ENCODE results near the gene PEAR1.

Gene PEAR1

DNA sequence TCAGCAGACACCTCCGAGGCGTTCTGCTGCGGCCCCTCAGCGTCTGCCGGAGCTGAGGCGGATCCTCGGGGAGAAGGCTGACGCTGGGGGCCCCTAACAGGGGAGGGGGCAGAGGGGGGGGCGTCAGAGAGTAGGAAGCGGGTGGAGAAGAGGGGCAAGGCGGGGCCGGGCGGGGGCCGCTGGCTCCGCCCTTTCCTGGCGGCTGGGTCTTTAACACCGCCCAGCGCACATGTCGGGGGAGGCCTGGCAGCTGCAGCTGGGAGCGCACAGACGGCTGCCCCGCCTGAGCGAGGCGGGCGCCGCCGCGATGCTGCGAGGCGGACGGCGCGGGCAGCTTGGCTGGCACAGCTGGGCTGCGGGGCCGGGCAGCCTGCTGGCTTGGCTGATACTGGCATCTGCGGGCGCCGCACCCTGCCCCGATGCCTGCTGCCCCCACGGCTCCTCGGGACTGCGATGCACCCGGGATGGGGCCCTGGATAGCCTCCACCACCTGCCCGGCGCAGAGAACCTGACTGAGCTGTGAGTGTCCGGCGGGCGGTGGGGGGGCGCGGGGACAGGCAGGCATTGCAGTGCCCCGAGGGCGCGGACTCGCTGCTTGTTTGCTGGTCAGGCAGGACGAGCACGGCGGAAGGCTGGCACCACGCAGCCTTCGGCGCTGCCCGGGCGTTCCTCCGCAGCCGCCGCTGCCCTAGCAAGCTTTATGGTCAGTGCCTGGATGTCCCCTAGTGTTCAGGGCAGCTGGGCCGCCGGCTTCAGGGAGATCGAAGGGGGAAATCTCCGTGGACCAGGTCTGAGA, 32.7 kb upstream of the PEAR1 start, which contains the start of gene NTRK1:
Gene NTRK1, plus strand, starts transcription at position 238 of the 796 bp plus-strand sequence. Its CDS starts 70 bp downstream, at position 308.
- DNase-seq (ENCODE audit: low spot score), result no peak

DNA sequence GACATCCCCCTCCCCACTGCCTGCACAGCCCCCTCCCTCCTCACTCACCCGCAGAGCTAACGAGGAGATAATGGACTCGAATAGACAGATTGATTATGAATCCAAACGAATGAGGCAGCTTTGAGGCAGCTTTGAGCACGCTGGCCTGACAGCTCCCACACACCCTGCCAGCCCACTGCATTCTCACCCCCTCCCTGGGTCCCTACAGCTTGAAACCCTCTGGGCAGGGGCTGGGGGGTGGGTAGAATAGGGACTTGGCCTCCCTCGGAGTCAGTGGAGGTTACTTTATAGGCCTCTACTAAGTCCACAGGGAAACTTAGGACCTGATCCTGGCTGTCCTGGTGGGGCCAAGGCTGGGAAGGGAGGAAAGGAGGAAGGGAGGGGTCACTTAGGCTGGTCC, 30.9 kb upstream of the PEAR1 start:
- no peak for DNase-seq (ENCODE audit: low spot score)

DNA sequence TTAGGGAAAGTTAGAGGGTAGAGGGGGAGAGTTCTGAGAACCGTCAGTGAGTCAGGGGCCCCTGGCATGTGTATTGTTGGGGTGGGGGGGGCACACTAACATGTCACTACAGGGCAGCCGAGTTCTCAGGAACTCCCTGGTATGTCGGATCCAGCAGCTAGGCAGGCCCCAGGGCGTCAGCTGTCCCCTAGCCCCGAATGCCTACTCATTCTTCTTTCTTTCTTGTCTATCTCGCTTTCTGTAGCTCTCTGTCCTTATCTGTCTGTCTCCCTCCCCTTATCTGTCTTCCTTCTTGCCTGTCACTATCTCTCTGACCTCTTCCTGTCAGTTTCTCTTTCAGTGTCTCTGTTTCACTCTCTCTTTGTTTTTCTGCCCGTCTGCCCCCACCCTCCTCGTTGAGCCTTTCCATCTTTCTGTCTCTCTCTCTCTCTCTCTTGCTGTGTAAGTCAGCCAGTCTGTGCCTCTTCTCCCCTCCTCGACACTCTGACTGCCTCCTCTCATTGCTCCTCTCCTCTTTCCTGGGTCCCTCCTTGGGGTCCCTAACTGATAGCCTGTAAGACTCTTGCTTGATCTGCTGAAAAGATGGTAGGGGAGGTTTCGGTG, 30.4 kb upstream of the PEAR1 start:
- no peak for DNase-seq (ENCODE audit: low spot score)

DNA sequence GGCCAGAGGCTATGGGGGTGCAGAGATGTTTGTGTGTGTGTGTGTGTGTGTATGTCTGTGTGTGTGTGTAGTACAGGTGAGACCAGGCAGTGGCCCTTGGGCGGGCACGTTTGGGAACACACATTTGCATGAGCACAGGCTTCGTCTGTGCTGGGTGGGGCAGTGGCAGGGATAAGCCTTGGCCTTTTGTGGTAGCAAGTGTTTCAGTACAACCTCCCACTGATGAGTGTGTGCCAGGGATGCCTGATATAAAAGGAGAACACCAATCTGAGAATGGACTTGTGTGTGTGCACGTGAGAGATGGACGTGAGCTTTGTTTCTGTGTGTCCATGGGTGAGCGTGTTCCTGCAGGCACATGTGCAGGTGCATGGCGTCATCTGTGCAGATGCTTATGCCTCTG, 29.9 kb upstream of the PEAR1 start:
- DNase-seq (ENCODE audit: low spot score), result no peak

DNA sequence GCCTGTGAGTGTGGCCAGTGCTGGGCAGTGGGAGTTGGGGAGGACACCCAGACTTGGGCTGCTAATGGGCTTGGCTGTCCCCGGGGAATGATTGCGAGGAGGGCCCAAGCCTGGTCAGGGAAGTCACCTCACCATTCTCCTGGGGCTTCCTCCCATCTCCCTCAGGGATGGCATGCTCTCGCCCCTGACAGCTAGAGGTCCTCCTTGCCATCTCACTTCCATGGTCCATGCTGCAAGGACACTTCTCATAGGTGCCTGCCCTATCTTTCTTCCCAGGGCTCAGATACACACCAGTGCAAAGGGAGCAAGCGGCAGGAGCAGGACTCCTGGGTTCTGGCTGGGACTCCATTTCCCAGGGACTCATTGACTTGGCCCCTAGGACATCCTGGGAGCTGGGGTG, 28.7 kb upstream of the PEAR1 start:
- no peak for DNase-seq (ENCODE audit: low spot score)

- no peak for DNase-seq (ENCODE audit: low spot score)
Measured at GRCh38 chr1:156865258-156865657, 28.3 kb upstream of the PEAR1 start.

DNA sequence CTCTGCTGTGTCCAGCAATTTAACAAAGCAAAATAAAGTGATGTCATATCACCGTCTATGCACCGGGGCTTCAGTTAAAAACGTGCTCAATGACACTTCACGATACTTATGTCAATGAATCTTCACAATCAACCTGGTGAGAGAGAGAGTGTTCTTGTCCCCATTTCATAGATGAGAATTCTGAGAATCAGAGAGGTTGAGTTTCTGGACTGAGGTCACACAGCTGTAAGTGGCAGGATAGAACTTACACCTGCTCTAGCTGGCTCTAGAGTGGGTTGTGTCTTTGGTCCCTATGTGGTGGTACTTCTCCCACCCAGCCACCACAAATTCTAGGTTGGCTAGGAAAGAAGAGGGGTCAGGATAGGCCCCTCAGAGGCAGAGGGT, 27.7 kb upstream of the PEAR1 start:
- no peak for DNase-seq (ENCODE audit: low spot score)

DNA sequence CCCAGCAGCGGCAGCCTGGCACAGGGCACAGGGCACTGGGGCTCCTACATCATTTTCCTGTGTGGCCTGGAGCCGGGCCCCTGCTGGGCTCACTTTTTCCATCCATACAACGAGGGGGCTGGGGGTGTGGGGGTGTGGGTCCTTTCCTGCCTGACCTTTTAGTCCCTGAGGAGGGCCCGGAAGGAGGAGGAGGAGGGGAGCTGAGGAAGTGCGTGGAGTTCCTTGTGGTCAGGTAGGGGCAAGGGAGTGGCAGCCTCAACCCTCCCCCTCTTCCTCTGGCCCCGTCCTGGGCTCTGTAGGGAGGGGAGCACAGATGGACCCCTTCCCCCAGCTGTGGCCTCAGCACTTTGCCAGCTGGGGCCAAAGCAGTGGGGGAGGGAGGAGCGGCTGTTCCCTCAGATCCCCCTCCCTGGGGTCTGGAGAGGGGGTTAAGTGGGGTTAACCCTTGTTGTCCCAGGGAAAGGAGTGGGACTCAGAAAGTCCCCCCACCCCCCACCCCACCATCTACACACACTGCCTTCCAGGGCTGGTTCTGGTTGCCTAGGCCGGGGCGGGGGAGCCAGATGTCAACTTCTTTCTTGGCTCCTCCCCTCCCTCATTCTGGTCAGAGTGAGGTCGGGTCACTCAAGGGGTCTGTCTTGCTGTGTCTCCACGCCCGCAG, 27.1 kb upstream of the PEAR1 start:
- DNase-seq (ENCODE audit: low spot score), result no peak

DNA sequence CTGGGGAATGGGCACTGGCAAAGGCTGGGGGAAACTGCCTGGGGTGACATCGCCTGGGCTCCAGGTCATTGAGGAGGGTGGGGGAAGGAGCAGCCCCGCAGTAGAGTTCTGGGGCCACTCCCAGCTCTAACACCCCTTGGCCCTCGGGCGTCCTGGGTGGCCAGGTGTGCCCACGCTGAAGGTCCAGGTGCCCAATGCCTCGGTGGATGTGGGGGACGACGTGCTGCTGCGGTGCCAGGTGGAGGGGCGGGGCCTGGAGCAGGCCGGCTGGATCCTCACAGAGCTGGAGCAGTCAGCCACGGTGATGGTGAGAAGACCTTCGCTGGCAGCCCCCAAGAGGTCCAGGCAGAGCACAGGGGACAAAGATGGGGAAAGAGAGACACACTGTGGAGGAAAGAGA, 25.2 kb upstream of the PEAR1 start:
- DNase-seq (ENCODE audit: low spot score), result no peak

GRCh38 chr1:156869455-156869854, 24.1 kb upstream of the PEAR1 start:
- DNase-seq (ENCODE audit: low spot score), result no peak

GRCh38 chr1:156873659-156874058, 19.9 kb upstream of the PEAR1 start:
- no peak for DNase-seq (ENCODE audit: low spot score)

DNA sequence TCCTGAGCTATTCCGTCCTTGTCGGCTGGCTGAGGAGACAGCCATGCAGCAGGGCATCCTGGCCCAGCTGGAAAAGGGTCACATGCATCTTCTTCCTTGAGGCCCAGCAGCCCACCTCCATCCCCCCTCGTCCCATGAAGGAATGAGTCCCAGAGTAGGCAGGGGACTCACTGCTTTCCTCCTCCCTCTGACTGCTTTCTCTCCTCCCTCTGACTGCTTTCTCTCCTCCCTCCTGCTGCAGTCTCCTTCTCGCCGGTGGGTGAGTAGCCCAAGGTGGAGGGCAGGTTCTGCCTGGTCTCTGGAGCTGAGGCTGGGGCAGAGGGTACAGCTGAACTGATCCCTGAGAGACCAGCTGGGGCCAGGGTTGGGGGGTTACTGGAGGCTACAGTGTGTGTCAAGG, 19.4 kb upstream of the PEAR1 start:
- DNase-seq (ENCODE audit: low spot score), result no peak

DNA sequence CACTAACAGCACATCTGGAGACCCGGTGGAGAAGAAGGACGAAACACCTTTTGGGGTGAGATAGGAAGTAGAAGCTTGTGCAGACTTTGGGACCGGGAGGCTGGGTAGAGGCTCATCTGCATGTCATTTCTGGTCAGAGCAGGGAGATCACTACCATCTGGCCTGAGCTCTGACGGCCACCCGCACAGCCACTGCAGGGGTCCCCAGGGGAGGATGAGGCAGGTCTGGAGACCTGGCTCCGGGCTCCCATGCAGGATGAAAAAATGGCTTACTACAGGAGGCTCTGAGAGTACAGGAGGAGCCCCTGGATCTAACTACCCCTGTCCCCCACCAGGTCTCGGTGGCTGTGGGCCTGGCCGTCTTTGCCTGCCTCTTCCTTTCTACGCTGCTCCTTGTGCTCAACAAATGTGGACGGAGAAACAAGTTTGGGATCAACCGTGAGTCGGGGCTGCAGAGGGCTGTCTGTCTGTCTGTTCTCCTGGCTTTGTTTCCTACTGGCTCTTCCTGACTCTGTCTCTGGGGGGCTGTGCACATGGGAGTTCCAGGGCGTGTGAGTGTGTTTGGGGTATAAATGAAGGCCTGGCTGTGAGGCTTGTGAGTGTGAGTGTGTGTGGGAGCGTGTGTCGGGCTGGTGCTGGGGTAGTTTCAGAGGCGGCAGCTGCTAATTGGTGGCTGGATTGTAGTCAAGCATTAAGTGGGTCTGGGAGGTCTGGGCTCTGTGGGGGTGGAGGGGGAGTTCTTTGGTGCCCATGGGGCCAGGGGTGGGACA, 18.8 kb upstream of the PEAR1 start:
- no peak for DNase-seq (ENCODE audit: low spot score)

DNA sequence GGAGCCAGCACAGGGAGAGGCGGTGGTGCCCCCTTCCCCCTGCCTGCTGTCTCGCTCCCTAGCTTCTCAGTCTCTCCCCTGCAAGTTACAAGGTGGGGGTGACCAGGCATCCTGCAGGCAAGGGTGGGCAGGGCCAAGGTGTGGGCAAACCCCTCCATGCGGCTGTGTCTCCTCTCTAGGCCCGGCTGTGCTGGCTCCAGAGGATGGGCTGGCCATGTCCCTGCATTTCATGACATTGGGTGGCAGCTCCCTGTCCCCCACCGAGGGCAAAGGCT, 18.2 kb upstream of the PEAR1 start:
- no peak for DNase-seq (ENCODE audit: low spot score)

- no peak for DNase-seq (ENCODE audit: low spot score)
Measured at GRCh38 chr1:156876281-156876680, 17.2 kb upstream of the PEAR1 start.

- DNase-seq (ENCODE audit: low spot score), result no peak
Measured at GRCh38 chr1:156877433-156878170, 15.9 kb upstream of the PEAR1 start.

- no peak for DNase-seq (ENCODE audit: low spot score)
Measured at GRCh38 chr1:156879876-156880275, 13.6 kb upstream of the PEAR1 start.

GRCh38 chr1:156880473-156880872, 13.0 kb upstream of the PEAR1 start:
- DNase-seq (ENCODE audit: low spot score), result no peak

DNA sequence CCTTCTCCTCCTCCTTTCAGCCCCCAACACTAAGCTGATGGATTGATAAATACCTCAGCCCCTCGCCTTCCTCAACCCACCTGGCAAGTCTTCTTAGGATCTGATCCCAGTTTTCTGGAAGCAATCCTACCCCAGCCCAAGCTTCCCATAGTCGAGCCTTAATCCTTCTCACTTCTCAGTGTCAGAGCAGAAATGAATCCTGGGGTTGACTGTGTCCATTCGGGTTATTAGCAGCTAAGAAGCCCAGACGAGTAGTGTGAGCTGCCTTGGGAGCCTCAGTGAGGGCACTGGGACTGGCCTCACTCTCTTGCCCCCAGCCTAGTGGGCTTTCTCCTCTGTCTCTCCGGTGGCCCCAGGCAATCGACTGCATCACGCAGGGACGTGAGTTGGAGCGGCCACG, 12.4 kb upstream of the PEAR1 start:
- DNase-seq (ENCODE audit: low spot score), result no peak

DNA sequence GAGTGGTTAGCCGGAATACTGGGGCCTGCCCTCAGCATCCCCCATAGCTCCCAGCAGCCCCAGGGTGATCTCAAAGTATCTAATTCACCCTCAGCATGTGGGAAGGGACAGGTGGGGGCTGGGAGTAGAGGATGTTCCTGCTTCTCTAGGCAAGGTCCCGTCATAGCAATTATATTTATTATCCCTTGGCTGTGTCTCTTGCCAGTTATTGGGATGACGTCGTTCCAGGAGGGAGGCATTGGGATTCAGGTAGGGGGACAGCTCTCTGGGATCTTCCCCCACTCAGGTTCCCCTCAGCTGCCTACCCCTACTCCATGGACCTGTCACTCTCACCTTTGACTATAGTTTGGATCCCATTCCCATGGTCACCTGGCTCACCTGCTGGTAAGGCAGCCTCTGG, 11.9 kb upstream of the PEAR1 start:
- DNase-seq (ENCODE audit: low spot score), result no peak

- DNase-seq (ENCODE audit: low spot score), result no peak
Measured at GRCh38 chr1:156882543-156882942, 11.0 kb upstream of the PEAR1 start.

DNA sequence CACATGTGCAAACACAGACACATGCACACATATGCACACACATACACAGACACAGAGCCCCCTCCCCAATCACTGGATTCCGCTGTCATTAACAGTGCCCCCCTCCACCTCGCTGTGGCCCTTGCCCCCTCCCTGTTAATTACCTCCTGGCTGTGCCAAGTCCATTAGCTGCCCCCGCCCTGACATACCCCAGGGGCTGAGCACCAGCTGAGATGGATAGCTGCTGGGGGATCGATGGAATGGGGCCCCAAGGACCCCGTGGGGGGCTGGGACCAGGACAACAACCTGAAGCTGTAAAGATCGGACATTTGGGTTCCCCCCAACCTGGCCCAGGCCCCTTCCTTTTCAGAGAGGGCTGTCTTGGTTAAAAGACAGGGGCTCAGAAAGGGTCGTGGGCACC, 9.6 kb upstream of the PEAR1 start:
- no peak for DNase-seq (ENCODE audit: low spot score)
